Breast epithelium (tissue), 3 donors: Measurements from ENCODE around the gene CACNB2.

ENCODE experiments used
- POLR2A ChIP-seq: fragments of 450-650 bp; IDR thresholded peaks from one replicate; pipeline ENCODE4 v1.6.1; 2016; ENCODE audit warnings: antibody characterized with exemption, mild to moderate bottlenecking, moderate library complexity
- TF ChIP-seq, protein P1 (sequence below), 3 donors: fragments of 450-650 bp; IDR thresholded peaks; one replicate each; pipeline ENCODE4 v1.5.1; 2016 to 2017; ENCODE audit warnings: antibody characterized with exemption in 3 of 3, mild to moderate bottlenecking in 3 of 3, moderate library complexity in 3 of 3

DNA sequence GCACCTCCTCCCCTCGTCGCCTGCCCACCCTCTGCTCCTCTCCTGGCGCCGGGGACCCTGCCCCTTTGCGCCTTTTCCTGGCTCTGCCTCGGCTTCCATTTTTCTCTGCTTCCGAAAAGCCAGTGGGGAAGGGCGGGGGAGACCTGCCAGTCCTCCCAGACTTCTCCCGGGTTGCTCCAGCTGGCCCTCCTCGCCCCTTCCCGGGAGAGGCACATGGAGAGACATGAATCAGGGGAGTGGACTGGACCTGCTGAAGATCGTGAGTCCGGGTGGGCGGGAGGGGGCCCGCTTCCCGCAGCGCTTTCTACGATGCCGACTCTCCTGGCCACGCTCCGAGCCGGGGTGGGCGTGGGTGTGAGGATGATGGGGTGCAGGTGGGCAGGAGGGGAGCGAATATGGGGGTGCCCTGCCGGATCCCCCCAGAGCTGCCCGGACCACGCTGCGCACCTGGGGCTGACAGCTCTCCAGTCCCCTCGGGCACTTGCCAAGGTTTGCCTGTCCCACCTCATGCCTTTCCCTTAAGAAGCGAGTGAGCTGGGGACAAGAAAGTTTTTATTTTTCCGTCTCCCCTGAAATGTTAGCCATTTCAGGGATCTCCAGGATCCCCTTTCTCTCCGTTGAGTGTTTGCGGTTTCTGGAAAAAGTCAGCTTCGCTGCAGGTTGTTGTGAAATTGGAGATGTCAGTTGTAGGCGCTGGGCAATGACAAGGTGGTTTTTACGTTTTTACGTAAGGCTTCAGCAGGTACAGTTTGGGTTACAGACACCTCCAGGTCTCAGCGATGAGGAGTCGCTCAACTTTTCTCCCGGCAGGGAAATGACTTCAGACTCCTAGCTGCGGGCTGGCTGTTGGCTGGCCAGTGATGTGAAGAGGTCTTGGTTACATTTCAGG, 977 bp downstream of the CACNB2 start:
- no peak for TF ChIP-seq POLR2A
- TF ChIP-seq, protein P1, sequence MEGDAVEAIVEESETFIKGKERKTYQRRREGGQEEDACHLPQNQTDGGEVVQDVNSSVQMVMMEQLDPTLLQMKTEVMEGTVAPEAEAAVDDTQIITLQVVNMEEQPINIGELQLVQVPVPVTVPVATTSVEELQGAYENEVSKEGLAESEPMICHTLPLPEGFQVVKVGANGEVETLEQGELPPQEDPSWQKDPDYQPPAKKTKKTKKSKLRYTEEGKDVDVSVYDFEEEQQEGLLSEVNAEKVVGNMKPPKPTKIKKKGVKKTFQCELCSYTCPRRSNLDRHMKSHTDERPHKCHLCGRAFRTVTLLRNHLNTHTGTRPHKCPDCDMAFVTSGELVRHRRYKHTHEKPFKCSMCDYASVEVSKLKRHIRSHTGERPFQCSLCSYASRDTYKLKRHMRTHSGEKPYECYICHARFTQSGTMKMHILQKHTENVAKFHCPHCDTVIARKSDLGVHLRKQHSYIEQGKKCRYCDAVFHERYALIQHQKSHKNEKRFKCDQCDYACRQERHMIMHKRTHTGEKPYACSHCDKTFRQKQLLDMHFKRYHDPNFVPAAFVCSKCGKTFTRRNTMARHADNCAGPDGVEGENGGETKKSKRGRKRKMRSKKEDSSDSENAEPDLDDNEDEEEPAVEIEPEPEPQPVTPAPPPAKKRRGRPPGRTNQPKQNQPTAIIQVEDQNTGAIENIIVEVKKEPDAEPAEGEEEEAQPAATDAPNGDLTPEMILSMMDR (IDR thresholded peaks at IDR 0.05) = no peak
